Measurements from ENCODE around the gene R3HCC1L.

DNA sequence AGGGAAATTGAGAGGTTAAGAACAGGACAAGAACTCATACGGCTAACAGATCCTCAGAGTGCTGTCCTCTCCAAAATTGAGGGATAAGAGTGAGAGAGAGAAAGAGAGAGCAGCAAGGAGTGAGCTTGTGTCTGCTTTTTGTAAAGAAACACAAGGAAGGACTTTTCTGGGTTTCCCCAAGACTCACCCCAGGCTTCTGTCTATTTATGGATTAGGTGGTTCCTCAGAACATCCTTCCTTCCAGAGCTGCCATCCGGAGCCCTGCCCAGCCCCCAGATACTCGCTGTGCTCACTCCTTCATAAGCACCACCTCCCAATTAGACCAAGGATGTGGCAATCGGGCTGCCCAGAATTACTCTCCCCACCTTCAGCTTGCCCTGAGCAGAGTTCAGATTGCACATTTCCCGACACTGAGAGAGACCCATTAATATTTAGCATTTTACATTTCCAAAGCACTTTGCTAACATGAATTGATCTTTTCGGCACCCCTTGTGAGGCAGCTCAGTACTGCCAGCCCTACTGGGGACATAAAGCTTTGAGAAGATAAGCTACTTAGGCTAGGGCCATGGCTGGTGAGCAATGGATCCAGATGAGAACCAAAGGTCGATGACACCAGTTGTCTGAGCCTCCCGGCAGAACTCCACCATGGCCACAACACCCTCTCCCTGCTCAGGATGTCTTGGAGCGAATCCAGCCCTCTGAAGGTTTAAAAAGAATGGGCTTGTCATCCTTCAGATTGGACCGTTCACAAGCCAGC lies 19.2 kb upstream of the R3HCC1L start:
- TF ChIP-seq, protein P1, sequence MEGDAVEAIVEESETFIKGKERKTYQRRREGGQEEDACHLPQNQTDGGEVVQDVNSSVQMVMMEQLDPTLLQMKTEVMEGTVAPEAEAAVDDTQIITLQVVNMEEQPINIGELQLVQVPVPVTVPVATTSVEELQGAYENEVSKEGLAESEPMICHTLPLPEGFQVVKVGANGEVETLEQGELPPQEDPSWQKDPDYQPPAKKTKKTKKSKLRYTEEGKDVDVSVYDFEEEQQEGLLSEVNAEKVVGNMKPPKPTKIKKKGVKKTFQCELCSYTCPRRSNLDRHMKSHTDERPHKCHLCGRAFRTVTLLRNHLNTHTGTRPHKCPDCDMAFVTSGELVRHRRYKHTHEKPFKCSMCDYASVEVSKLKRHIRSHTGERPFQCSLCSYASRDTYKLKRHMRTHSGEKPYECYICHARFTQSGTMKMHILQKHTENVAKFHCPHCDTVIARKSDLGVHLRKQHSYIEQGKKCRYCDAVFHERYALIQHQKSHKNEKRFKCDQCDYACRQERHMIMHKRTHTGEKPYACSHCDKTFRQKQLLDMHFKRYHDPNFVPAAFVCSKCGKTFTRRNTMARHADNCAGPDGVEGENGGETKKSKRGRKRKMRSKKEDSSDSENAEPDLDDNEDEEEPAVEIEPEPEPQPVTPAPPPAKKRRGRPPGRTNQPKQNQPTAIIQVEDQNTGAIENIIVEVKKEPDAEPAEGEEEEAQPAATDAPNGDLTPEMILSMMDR (IDR thresholded peaks at IDR 0.05; ENCODE audit: low read depth, low read length, poor library complexity, severe bottlenecking) = no peak
- no peak for TF ChIP-seq EZH2phosphoT487 (IDR thresholded peaks at IDR 0.05; ENCODE audit: borderline replicate concordance, low read length)

Measured in DOHH2 (cell line).